ENCODE measurements around the gene GUCY1A2. TPM values are rescaled to one million over a fixed set of nuclear protein-coding genes. Genes with fewer than 3 reads are reported as not detected.

The GUCY1A2 gene
- polyA plus RNA-seq, 3 donors = not detected

GRCh38 chr11:106998916-106999188 lies 19.4 kb downstream of the GUCY1A2 start:
- no peak overlapping the region for H3K9ac ChIP-seq (ENCODE audit: insufficient read depth, low read length, poor library complexity, severe bottlenecking)
- H3K36me3 Mint-ChIP-seq = no peaks in the 10 kb centered on the region
- no peak overlapping the region for H3K27ac ChIP-seq (ENCODE audit: low read depth in 1 of 2, low read length in 2 of 2)
- H3K79me2 ChIP-seq (ENCODE audit: insufficient read depth, low read length) = no peaks in the 10 kb centered on the region
- H3K4me1 Mint-ChIP-seq = no peaks in the 10 kb centered on the region
- H3K27me3 ChIP-seq (ENCODE audit: control insufficient read depth in 2 of 2, insufficient read depth in 2 of 2, low read length in 2 of 2) = no peaks in the 10 kb centered on the region
- no CpG with 5 or more reads among the region's 4 CpGs for WGBS (ENCODE audit: insufficient coverage)
- no peak for TF ChIP-seq CTCF (IDR thresholded peaks at IDR 0.05)
- H3K4me1 ChIP-seq (ENCODE audit: control insufficient read depth in 1 of 2, insufficient read depth in 2 of 2, low read length in 2 of 2) = no peaks in the 10 kb centered on the region
- intact Hi-C loops (cut with micrococcal nuclease) = no loop called here
- no peaks in the 10 kb centered on the region for H3K36me3 ChIP-seq (replicated peaks in 1 of 2; ENCODE audit: control insufficient read depth in 1 of 2, insufficient read depth in 2 of 2, low read length in 2 of 2)
- peaks cover 0 to 1% (median 0%) of the 10 kb centered on the region in 3 donors for H3K27me3 Mint-ChIP-seq (ENCODE audit: low read depth in 3 of 3)
- H3K27ac Mint-ChIP-seq = no peak overlapping the region
- H3K4me3 Mint-ChIP-seq = no peak overlapping the region
- peaks cover 0 to 1% (median 0%) of the 10 kb centered on the region in 7 donors for H3K9me3 Mint-ChIP-seq
- no peaks in the 10 kb centered on the region for H3K9me3 ChIP-seq (replicated peaks in 1 of 2; ENCODE audit: control insufficient read depth in 1 of 2, insufficient read depth in 1 of 2, low read length in 2 of 2)
- DNase-seq = no peak
- H3K4me3 ChIP-seq (replicated peaks in 1 of 3; ENCODE audit: low read depth in 2 of 3, low read length in 3 of 3) = no peak overlapping the region
- no peak overlapping the region for H2AFZ ChIP-seq (ENCODE audit: insufficient read depth, low read depth, low read length, poor library complexity, severe bottlenecking)
- H3K4me2 ChIP-seq (replicated peaks; ENCODE audit: extremely low read depth, low read length, poor library complexity, severe bottlenecking) = no peak overlapping the region
- no peaks in the 10 kb centered on the region for H4K20me1 ChIP-seq (ENCODE audit: insufficient read depth, low read length)

GRCh38 chr11:106998116-106998915 lies 20.0 kb downstream of the GUCY1A2 start:
- no peaks in the 10 kb centered on the region for H3K4me1 ChIP-seq (ENCODE audit: control insufficient read depth in 1 of 2, insufficient read depth in 2 of 2, low read length in 2 of 2)
- no CpG with 5 or more reads among the region's 4 CpGs for WGBS (ENCODE audit: insufficient coverage)
- H2AFZ ChIP-seq (ENCODE audit: insufficient read depth, low read depth, low read length, poor library complexity, severe bottlenecking) = no peak overlapping the region
- no peak for TF ChIP-seq CTCF (IDR thresholded peaks at IDR 0.05)
- no peaks in the 10 kb centered on the region for H3K79me2 ChIP-seq (ENCODE audit: insufficient read depth, low read length)
- no peak overlapping the region for H3K4me2 ChIP-seq (replicated peaks; ENCODE audit: extremely low read depth, low read length, poor library complexity, severe bottlenecking)
- Mint-ChIP-seq H3K36me3 (no peaks in the 10 kb centered on the region), H3K4me1 (no peaks in the 10 kb centered on the region), H3K27ac (no peak overlapping the region), H3K27me3 (ENCODE audit: low read depth in 3 of 3) (peaks cover 0 to 1% (median 0%) of the 10 kb centered on the region in 3 donors), H3K4me3 (no peak overlapping the region), H3K9me3 (peaks cover 0 to under 1% (median 0%) of the 10 kb centered on the region in 7 donors)
- H3K4me3 ChIP-seq (replicated peaks in 1 of 3; ENCODE audit: low read depth in 2 of 3, low read length in 3 of 3) = no peak overlapping the region
- H3K27ac ChIP-seq (ENCODE audit: low read depth in 1 of 2, low read length in 2 of 2) = no peak overlapping the region
- intact Hi-C loops (cut with micrococcal nuclease) = no loop called here
- DNase-seq = no peak
- no peaks in the 10 kb centered on the region for H4K20me1 ChIP-seq (ENCODE audit: insufficient read depth, low read length)
- H3K9ac ChIP-seq (ENCODE audit: insufficient read depth, low read length, poor library complexity, severe bottlenecking) = no peak overlapping the region
- no peaks in the 10 kb centered on the region for H3K9me3 ChIP-seq (replicated peaks in 1 of 2; ENCODE audit: control insufficient read depth in 1 of 2, insufficient read depth in 1 of 2, low read length in 2 of 2)
- no peaks in the 10 kb centered on the region for H3K27me3 ChIP-seq (ENCODE audit: control insufficient read depth in 2 of 2, insufficient read depth in 2 of 2, low read length in 2 of 2)
- H3K36me3 ChIP-seq (replicated peaks in 1 of 2; ENCODE audit: control insufficient read depth in 1 of 2, insufficient read depth in 2 of 2, low read length in 2 of 2) = no peaks in the 10 kb centered on the region

Data from CD14-positive monocyte (primary cell).